ENCODE measurements around the gene NKX2-3.

The NKX2-3 gene

DNA sequence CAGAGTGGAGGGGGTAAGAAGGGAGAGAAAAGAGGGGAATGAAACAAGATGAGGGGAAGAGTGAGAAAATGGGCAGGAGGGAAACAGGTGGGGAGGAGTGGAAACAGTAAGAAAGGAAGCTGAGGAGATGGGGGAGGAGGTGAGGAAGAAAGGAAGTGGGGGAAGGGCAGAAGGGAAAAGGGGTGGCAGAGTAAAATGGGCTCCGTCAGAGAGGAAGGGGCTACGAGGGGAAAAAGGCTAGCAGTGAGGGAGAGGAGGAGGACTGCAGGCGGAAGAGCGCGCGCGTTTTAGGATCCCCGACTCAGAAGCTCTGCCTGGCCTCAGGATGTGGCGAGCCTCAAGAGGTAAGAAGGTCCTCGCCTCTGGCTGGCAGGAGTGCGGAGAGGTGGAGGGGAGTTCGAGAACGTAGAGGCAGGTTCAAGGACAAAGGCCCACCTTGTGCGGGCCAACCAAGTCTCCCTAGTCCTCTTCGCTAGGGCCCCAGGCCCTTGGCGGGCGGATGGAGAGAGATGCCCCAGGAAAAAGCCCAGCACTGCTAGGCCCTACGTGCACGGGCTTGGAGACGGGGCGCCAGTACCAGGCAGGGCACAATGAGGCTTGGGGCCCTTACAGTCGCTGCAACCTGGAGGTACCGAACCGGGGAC, 5.8 kb upstream of the NKX2-3 start:
- DNase-seq = no peak

GRCh38 chr10:99527526-99528493, 4.9 kb upstream of the NKX2-3 start:
- no peak for DNase-seq

GRCh38 chr10:99528494-99529441, 4.0 kb upstream of the NKX2-3 start:
- no peak for DNase-seq

GRCh38 chr10:99529591-99530107, 3.1 kb upstream of the NKX2-3 start:
- no peak for DNase-seq

- no peak for DNase-seq
These were observed 2.4 kb upstream of the NKX2-3 start for GRCh38 chr10:99530108-99531025.

DNA sequence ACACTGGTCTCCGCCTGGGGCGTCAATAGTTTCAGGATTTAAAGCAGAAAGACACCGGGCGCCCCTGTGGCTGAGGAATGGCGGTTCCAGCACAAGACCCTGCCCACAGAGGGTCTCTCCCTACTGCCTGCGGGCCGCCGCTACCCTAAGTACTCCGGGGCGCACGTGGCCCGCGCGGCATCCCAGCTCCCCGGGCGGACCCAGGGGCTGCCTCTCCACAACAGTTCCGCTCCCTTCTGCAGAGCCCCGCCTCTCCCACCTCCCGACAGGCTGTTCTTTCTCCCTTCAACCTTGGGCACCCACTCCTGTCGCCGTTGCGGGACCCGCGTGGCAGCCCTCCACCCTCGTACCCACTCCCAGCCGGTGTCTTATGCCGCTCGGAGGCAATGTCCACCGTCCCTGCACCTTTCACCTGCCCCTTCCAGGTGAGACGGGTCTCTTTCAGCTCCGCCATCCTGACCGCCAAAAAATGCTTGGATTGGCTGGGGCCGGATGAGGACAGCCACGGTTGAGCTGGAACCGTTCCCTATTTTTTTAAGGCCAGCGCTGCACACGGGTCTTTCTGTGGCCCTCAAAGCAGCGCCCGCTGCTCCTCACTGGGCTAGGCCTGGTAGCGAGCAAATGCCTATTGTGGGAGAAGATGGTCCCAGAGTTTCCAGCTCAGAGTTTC, 1.6 kb upstream of the NKX2-3 start:
- DNase-seq = no peak

DNA sequence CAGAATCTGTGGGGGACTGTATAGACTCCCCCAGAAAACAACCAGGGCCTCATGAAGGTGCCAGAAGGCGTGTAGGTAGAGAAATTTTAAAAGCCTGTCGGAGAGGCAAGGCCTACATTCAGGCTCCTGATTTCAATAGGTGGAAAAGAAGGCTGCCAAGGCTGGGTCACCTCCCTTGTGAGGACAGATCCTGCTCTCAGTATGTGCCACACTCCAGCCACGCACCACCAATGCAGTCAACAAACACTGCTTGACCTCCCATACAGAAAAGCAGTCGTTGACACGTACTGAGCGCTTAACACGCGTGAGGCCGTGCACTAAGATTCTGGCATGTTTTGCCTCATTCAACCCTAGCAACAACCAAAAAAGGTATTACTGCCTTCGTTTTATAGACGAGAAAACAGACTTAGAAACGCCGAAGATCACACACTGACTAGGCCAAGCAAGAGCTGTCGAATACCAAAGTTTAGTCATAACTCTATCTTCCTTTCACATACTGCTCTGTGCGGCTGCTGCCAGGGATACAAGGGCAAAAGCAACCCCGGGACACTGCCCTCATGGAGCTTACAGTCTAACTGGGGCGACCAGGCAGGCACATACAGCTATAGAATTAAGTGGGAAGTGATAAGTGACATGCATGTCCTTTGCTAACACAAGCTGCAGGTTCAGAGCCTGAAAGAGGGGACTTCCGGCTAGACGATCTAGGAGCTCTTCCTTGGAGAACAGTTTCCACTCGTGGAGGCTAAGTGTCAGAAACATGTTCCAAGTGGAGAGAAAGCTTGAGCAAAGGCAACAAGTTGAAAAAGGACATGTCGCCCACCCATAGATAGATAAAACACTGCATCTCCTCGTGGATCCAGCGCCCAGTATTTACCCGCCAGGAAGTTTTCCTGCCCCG, 797 bp upstream of the NKX2-3 start:
- no peak for DNase-seq

DNA sequence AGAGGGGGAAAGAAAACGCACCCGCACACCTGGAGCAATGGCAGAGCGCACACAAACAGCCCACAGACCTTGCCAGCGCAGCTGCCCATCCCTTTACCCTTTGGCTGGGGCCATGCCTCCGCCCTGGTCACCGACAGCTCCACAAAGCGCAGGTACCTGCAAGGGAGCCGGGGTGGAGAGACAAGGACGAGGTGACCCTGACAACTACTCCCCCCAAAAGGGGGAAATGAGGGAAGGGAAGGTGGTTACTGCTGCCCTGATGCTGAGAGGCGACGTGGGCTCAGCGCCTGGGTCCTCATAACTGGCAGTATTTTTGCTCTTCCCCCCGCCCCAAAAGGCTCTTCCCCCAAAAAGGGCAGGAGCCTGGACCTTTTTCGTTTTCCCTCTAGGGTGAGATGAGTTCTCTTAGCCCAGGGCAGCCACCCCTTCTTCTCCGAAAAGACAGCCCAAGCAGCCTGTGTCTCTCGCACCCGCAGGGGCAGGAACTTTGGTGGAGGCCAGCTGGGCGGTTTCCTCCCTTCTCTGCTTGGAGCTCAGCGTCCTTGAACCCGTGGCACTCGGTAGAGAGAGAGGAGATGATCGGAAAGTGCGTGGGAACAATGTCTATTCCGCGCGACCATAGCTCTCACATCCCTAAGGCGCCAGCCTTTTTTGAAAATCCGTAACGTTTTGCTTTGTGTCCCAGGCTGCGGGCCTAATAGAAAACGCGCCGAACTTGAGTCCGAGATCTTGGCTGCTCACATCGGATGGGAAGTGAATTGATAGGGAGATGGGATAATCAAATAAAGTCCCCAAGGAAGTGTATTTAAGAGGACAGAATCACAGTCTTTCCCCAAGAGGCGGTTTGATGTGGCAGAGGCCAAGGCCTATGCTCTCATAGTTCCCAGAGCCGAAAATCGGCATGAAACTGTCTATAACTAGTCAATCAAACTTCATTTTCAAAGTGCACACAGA, 1.0 kb downstream of the NKX2-3 start:
- DNase-seq = no peak

GRCh38 chr10:99534450-99534938, 1.8 kb downstream of the NKX2-3 start:
- DNase-seq = no peak

DNA sequence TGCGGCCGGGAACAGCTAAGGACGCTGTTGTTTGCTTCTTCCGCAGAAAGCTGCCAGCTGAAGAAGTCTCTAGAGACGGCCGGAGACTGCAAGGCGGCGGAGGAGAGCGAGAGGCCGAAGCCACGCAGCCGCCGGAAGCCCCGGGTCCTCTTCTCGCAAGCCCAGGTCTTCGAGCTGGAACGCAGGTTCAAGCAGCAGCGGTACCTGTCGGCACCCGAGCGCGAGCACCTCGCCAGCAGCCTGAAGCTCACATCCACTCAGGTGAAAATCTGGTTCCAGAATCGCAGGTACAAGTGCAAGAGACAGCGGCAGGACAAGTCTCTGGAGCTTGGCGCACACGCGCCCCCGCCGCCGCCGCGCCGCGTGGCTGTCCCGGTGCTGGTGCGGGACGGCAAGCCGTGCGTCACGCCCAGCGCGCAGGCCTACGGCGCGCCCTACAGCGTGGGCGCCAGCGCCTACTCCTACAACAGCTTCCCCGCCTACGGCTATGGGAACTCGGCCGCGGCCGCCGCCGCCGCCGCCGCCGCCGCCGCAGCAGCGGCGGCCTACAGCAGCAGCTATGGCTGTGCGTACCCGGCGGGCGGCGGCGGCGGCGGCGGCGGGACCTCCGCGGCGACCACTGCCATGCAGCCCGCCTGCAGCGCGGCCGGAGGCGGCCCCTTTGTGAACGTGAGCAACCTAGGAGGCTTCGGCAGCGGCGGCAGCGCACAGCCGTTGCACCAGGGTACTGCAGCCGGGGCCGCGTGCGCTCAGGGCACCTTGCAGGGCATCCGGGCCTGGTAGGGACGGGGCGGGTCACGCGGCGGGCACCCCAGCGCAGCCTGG, 2.4 kb downstream of the NKX2-3 start:
- no peak for DNase-seq

- no peak for DNase-seq
These were observed 3.1 kb downstream of the NKX2-3 start for GRCh38 chr10:99535764-99536337.

DNA sequence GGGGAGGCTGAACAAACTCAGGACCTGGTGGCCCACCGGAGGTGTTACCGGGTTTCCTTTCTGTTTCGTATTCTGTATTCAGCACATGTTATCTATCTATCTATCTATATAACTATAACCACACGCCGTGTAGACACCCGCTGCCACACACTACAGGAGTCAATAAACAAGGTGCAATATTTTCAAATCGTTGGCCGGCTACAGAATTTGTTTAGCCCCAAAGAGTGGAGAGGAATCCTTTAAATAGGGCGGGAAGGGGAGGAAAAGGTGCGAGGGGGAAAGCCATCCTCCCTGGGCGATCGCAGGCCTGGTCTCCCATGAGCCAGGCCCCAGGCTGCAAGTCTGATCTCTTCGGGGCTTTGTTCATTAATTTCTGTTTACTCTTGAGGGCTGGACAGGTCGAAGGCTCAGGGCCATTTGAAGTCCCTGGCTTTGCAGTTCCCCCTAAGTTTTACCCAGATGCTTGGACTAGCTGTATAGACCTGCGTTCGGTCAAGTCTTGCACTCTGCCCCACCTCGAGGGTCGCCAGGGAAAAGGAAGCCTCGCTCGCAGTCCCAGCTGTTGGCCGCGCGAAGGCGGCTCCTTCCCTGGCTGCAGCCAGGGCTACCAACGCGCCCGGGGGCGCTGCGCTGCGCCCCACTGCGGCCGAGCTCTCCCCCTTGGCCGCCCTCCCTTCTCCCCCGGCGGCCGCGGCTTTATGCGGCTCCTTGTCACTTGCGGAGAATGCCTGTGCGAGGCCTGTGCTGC, 3.8 kb downstream of the NKX2-3 start:
- DNase-seq = no peak

- no peak for DNase-seq
These were observed 4.6 kb downstream of the NKX2-3 start for GRCh38 chr10:99537086-99537988.

DNA sequence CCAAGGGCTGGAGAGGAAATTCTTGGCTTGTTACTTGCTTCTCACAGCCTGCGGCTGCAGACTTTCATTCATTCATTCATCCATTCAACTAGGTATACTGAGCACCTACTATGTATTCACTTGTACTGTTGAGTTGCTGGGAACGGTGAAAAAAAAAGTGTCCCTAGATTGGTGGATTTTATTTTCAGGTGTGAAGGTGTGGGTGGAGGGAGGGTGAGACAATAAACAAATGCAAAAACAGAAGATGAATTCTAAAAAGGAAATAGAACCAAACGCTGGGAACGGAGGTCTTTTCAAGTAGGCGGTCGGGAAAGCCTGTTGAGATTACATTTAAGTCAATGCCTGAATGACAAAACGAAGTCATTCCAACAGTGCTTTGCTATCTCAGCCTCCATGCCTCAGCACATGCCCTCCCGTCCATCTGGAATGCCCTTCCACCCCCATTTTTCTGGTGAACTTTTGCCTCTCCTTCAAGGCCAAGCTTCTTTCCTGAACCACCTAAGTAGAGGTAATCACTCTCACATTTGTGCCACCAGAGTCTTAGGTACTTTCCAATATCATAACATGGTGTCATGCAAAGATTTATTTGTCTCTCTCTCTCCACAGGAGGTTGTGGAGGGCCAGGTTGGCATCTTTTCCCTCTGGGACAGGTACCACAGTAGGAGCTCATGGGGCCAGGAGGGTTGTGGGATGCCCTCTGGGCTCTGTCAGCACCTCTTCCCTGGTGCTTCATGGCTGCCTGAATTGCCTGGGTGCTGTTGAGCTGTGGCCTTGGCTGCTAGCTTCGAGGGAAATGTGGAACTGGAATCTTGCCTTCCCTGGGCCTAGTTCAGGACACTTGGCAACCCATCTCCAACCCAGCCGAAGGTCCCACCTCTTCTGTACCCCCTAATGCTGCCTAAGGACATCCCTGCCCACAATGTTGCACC, 5.5 kb downstream of the NKX2-3 start:
- DNase-seq = no peak

Data from femur (tissue), 1 donor.